GM19324 (cell line): ENCODE measurements around the gene ELL2.

Experiments used
- ATAC-seq: cut with Tn5 transposase; IDR thresholded peaks from one replicate; pipeline ENCODE4 v1.9.1; 2021; ENCODE audit warnings: mild to moderate bottlenecking, moderate library complexity; ENCODE audit not compliant: unreplicated experiment, low FRiP score

ELL2 gene

DNA sequence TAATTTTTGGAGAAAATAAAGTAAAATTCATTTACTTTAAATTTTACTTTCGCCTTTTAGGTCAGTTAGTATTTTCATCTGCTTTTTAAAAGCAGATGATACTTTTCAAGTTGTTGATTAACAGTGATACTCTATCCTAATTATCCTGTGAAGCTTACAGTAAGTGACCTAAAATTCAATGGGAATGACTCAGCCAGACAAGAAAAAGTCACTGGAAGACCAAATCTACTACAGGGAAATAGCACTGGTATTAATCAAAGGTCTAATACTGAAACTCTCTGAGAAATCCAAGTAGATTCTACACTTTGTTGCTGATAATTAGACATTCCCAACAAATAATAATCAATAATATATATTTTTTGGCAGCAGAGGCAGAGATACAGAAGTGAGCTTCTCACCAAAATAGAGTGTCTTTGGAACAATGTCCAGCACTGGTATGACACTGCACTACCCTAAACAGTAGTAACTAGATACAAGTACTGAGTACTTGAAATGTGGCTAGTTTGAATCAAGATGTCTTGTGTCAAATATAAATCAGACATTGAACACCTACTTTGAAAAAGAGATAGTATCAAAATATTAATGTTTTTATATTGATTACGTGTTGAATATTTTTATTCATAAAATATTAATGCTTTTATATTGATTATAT is 22.8 kb upstream of the ELL2 start:
- no peak for ATAC-seq

DNA sequence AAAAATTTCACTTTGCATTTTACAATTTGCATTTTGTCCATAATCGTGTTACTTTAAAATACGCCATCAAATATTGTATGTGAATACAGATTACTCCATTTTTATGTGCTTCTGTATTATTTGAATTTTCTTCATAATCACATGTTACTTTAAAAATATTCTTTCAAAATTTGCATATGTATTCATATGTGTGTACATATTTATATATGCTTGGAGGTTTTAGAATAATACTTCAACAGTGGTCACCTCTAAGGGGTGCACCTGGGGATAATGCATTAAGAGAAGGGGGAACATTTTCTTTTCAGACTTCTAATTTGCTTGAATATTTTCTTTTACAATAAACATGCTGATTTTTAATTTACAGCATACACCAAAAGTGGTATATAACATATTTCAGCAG is 21.9 kb upstream of the ELL2 start:
- no peak for ATAC-seq

DNA sequence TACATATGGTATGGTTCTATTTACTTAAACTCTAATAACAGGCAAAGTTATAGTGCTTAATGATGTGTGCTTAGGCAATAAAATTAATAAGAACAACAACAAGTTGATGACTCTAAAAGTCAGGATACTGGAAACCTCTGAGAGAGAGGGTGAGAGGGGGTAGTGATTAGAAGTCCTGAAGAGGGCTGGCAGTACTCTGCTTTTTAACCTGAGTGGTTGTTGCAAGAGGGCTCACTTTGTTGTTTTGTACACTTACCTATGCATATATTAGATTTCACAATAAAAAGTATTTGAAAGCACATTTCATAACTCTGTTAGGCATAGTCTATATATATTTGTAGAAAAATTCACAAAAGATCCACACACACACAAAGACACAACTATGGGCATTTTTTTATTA is 21.4 kb upstream of the ELL2 start:
- ATAC-seq, result no peak

DNA sequence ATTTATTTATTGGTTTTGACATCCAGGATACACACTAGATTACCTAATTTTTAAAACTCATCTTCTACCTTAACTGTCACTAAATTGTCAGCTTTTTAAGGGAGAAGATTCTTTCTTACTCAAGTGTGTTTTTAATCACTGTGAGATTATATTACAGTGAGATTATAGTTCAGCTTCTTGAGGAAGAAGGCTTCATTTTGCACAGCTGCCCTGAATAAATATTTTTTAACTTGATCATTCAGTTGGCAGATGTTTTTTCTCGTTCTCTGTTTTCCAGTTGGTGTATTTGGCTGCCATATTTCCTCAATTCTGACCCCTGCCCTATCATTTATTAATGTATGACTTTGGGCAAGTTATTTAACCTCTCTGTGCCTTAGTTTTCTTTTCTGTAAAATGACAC is 15.0 kb upstream of the ELL2 start:
- ATAC-seq, result no peak

- ATAC-seq, result no peak
Measured at GRCh38 chr5:95975703-95976102, 14.1 kb upstream of the ELL2 start.

DNA sequence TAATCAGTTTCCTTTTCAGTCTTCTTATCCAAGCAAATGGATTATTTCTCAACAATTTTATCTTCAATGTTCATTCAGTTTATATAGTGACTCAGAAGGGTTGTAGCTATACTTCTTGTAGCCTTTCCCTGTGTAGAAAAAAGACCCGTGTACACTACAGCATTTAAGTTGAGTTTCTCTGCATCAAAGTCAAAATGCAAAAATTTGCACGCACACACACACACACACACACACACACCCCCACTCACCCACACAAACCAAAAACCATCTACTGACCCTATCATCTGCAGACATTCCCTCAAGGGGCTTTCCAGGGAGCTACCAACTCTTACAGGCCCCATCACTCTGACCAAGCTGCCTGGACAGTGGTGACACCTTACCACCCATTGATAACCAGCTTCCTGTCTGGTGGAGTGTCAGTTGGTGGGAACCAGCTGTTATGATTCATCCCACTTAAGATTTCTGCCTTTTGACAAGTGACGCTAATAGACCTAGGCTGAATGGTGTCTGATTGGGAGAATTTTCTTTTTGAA is 12.2 kb upstream of the ELL2 start:
- ATAC-seq, result no peak

GRCh38 chr5:95972196-95972595 is 10.5 kb upstream of the ELL2 start:
- ATAC-seq, result no peak

- ATAC-seq, result no peak
Measured at GRCh38 chr5:95970359-95970704, 8.7 kb upstream of the ELL2 start.

- ATAC-seq, result no peak
Measured at GRCh38 chr5:95969651-95970358, 8.2 kb upstream of the ELL2 start.

GRCh38 chr5:95969055-95969454 is 7.4 kb upstream of the ELL2 start:
- ATAC-seq, result no peak

DNA sequence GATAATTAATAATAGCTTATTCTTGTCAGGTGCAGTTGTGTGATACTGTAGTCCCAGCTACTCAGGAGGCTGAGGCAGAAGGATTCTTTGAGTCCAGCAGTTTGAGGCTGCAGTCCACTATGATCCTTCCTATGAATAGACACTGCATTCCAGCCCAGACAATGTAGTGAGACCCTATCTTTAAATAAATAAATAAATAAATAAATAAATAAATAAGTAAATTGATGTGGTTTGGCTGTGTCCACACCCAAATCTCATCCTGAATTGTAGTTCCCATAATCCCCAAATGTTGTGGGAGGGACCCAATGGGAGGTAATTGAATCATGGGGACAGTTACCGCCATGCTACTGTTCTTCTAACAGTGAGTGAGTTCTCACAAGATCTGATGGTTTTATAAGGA is 5.6 kb upstream of the ELL2 start:
- ATAC-seq, result no peak

DNA sequence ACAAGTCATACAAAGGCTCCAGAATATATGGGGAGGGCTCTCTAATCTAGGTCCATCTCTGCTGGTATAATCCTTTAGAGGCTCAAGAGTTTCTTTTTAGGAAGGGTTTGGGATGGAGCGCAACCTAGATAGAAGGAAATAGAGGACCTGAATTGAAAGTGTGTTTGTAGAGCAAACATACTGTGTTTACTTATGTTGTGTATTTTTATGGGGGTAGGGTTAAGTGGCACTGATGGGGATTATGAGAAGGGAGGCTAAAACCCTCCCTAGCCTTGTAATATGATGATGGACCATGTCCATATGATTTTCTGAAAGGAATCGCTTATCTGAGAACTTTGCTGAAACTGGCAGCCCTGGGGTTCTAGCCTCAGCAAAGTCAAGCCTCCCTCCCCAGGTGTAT is 4.4 kb upstream of the ELL2 start:
- no peak for ATAC-seq

- ATAC-seq, result no peak
Measured at GRCh38 chr5:95963650-95964410, 2.2 kb upstream of the ELL2 start.

DNA sequence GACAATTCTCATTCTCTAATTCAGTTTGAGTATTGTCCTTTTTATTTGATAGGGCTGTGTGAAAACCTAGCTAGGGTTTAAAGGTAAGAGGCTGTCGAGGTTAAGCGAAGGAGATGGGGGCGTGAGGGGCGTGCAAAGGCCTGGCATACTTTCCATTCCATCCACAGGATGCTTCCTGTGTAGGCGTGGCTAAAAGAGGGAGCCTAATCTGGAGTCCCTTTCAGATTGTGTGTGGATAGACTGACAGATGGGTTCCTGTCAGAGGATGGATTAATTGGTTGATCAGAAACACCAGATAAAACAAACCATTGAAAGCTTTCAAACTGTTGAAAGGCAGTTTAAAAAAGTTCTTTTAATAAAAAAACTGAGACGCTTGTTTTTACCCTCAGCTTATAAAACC is 1.1 kb upstream of the ELL2 start:
- ATAC-seq, result no peak

DNA sequence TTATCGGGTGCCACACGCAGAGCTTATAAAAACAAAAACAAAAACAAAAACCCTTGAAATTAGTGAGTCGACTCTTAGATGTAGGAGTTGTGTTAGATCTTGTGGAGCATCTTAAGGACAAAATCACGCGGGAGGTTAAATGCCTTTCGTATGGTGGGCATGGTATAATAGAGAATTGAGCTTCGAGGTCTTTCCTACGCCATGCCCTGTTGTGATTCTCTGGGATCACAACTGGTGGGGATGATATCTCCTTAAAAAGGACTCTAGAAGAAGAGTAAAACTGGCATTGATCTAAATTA is 773 bp upstream of the ELL2 start:
- no peak for ATAC-seq

DNA sequence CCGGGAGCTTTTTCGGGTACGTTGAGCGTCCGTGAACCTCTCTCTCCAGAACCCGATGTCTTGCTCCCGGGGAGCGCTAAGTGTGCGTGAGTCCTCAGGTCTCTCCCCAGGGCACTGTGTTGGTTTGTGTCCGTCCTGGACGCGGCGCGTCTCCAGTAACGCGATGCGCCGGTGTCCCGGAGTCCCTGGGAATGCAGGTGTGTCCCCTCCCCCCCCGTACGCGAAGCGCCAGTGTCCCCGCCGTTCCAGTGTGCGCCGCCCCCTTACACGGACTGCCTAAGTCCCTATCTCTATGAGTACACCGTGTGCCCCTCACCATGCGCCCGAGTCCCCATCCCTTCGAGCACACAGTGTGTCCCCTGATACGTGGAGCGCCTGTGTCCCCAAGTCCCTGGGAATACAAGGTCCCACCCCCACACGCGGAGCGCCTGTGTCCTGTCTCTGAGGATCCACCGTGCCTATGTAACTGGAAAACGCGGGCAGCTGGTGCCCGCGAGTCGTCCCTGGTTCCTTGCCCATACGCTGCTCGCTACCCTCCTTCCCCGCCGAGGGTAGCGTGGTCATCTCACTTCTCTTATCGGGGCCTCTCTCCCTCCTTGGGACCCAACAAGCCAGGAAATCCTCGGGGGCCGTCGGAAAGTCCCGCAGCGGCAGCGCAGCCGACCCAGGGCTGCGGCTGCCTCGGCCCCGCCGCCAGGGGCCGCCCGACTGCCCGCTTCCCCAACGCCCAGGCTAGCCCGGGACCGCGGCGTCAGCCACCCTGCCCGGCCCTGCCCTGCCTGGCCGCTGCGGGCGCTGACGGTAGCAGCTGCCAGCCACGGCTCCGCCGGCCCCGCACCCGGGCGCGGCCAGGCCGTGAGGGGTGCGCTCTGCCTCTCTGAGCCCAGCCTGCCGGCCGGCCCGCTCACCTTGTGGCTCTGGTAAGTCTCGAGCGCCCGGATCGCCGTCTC is 709 bp downstream of the ELL2 start:
- peak; percentile 66 for ATAC-seq

- no peak for ATAC-seq
Measured at GRCh38 chr5:95959888-95960666, 1.6 kb downstream of the ELL2 start.

DNA sequence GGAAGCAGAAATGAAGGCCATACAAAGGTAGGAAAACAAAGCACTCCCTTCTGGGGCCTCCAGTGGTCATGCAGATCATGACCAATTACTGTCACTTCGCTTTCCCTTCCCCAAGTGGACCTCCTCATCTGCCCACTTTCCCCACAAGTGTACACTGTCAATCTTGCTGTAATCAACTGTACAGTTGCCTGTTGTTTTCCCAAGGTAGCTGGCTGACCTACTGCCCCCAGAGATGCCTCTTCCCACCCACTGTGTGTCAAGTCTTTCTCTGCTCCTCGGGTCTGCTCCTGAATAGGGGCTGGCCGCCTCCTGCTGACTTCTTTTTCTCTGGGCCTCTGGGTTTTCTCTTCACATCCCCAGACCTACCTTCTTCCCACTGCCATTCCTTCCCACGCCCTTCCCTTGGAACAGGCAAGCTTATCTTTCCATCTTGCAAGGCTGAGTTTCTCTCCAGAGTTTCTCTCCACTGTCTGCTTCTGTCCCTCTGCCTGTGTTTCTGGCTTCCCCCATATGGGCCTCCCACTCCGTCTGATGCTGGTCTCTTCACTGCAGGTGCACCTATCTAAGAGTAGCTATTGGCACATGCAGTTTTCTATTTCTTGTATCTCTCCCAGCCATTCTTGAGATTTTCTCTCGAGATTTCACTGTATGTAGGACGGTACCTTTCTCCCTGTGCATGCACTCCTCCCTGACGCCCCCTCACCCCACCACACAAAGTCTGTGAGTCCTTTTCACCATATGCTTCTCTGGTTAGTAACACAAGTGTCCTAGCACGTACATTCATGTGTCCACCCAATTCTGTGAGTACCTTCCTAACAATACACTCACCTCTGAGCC is 2.4 kb downstream of the ELL2 start:
- ATAC-seq, result no peak
